Inflammatory macrophage treated with lipopolysaccharide for 4 hours (primary cell): ENCODE data around the gene XCL2.

ENCODE experiments used
- DNase-seq: peaks from one replicate; pipeline ENCODE4 v3.0.0-alpha.2; 2020

Gene XCL2

GRCh38 chr1:168512864-168513595, 30.8 kb downstream of the XCL2 start:
- DNase-seq: no peak

GRCh38 chr1:168509875-168510791, 33.7 kb downstream of the XCL2 start:
- DNase-seq: peak; percentile 55

- DNase-seq: peak; percentile 15
These were observed 34.6 kb downstream of the XCL2 start for GRCh38 chr1:168509210-168509609.

- DNase-seq: no peak
These were observed 36.0 kb downstream of the XCL2 start for GRCh38 chr1:168507828-168508227.

GRCh38 chr1:168507231-168507630, 36.6 kb downstream of the XCL2 start:
- no peak for DNase-seq

- peak; percentile 15 for DNase-seq
These were observed 37.5 kb downstream of the XCL2 start for GRCh38 chr1:168506204-168506819.

GRCh38 chr1:168505006-168505405, 38.8 kb downstream of the XCL2 start:
- peak; percentile 53 for DNase-seq

GRCh38 chr1:168504064-168504837, 39.5 kb downstream of the XCL2 start:
- peak; percentile 99 for DNase-seq

- no peak for DNase-seq
These were observed 44.1 kb downstream of the XCL2 start for GRCh38 chr1:168499688-168500049.

GRCh38 chr1:168498956-168499687, 44.7 kb downstream of the XCL2 start:
- DNase-seq: no peak

GRCh38 chr1:168498159-168498631, 45.6 kb downstream of the XCL2 start:
- DNase-seq: no peak

- no peak for DNase-seq
These were observed 46.3 kb downstream of the XCL2 start for GRCh38 chr1:168497376-168497950.

GRCh38 chr1:168491527-168492164, 52.2 kb downstream of the XCL2 start:
- no peak for DNase-seq
